Esophagus squamous epithelium (tissue), 4 donors: Measurements from ENCODE around the gene TLNRD1.
A peak's percentile ranks its signal among the peaks of the same experiment; 100 is the strongest.

Experiments used
- POLR2A ChIP-seq, 4 donors: fragments of 450-650 bp; IDR thresholded peaks; one replicate each; pipeline ENCODE4 v1.6.1; 2017; ENCODE audit warnings: antibody characterized with exemption in 4 of 4, mild to moderate bottlenecking in 4 of 4, moderate library complexity in 3 of 4
- TF ChIP-seq, protein P1 (sequence below), 6 experiments: fragments of 450-650 bp in 4 of 6; fragments of 200-600 bp in 2 of 6; sonication (generic) in 2 of 6; IDR thresholded peaks; one replicate each; pipeline ENCODE4 v1.5.1; 2016 to 2019; ENCODE audit warnings: antibody characterized with exemption in 6 of 6, mild to moderate bottlenecking in 4 of 6, moderate library complexity in 4 of 6

DNA sequence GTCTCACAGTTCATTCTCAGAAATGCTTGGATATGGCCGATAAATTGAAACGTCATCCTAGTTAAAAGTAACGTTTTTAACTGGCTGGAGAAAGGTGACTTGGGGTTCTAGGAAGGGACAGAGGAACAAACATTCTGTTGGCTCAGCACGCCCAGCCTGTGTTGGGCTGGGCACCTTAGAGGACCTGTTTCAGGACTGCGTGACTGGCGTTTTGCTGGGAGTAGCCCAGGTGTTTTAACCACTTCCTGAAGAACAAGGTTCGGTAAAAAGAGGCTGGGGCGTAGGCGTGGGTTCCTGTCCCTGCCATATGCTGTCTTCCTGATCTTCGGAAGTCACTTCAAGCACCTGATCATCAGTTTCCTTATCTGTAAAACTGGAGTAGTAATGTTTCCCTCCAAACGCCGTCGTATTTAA, 1.1 kb upstream of the TLNRD1 start:
- TF ChIP-seq, protein P1, sequence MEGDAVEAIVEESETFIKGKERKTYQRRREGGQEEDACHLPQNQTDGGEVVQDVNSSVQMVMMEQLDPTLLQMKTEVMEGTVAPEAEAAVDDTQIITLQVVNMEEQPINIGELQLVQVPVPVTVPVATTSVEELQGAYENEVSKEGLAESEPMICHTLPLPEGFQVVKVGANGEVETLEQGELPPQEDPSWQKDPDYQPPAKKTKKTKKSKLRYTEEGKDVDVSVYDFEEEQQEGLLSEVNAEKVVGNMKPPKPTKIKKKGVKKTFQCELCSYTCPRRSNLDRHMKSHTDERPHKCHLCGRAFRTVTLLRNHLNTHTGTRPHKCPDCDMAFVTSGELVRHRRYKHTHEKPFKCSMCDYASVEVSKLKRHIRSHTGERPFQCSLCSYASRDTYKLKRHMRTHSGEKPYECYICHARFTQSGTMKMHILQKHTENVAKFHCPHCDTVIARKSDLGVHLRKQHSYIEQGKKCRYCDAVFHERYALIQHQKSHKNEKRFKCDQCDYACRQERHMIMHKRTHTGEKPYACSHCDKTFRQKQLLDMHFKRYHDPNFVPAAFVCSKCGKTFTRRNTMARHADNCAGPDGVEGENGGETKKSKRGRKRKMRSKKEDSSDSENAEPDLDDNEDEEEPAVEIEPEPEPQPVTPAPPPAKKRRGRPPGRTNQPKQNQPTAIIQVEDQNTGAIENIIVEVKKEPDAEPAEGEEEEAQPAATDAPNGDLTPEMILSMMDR (IDR thresholded peaks at IDR 0.05), result no peak
- peak in 1 of 4 donors; percentile 16 for TF ChIP-seq POLR2A (IDR thresholded peaks at IDR 0.05)
